ENCODE data around the gene RPL7L1. TPM values are rescaled to one million over a fixed set of nuclear protein-coding genes. Genes with fewer than 3 reads are reported as not detected.
"Not testable (repeated sequence)": the region's sequence is repeated elsewhere in the genome, so short reads cannot be mapped to it uniquely, and the experiment has no call there.

RPL7L1 gene
- total RNA-seq, 2 experiments from 2014 or later = 124 to 152 TPM

- peak overlapping the region; percentile 98 for H3K27ac Mint-ChIP-seq
- intact Hi-C loops (cut with DNase I, micrococcal nuclease) = loop anchor here in 1 of 2 experiments (5.0 kb wide), 1 partner anchor 329 kb away; the partner anchor contains the start of gene UBR2
- ChIA-PET POLR2A (interaction anchor here (0.6 to 2.8 kb wide), 5 partner anchors 12 to 291 kb away, joined by 3 to 19 read pairs (median 4); partner anchors contain the start of genes CNPY3, CUL9, RPL7L1 and TBCC), CTCF (interaction anchor here (0.6 to 2.1 kb wide), 9 partner anchors 9 to 259 kb away, joined by 3 to 10 read pairs (median 3); partner anchors contain the start of genes PPP2R5D and RPL7L1)
- peak overlapping the region; percentile 90 for H3K4me3 Mint-ChIP-seq
- no peaks in the 10 kb centered on the region for H3K27me3 Mint-ChIP-seq
- peaks cover 24% of the 10 kb centered on the region for H3K4me1 Mint-ChIP-seq
- H3K36me3 Mint-ChIP-seq (ENCODE audit: low read depth) = peaks cover 26% of the 10 kb centered on the region
- no peaks in the 10 kb centered on the region for H3K9me3 Mint-ChIP-seq (ENCODE audit: low read depth)
- DNase-seq (no peak), ATAC-seq (peak; percentile 1)
These were observed 11.8 kb downstream of the RPL7L1 start for GRCh38 chr6:42891199-42891722.

- ATAC-seq; H3K36me3 Mint-ChIP-seq (ENCODE audit: low read depth); H3K27ac Mint-ChIP-seq; H3K9me3 Mint-ChIP-seq (ENCODE audit: low read depth); H3K27me3 Mint-ChIP-seq; DNase-seq; POLR2A ChIA-PET; H3K4me3 Mint-ChIP-seq: not testable (repeated sequence)
- intact Hi-C loops (cut with DNase I, micrococcal nuclease) = loop anchor here in 1 of 2 experiments (5.0 kb wide), 1 partner anchor 332 kb away; the partner anchor contains the start of gene UBR2
- CTCF ChIA-PET = interaction anchor here (1.3 to 3.4 kb wide), 3 partner anchors 232 to 249 kb away, joined by 3 to 18 read pairs (median 6); no protein-coding TSS in a partner anchor
- peaks cover 12% of the 10 kb centered on the region for H3K4me1 Mint-ChIP-seq
These were observed 14.8 kb downstream of the RPL7L1 start for GRCh38 chr6:42894041-42894828.

- no peak for ATAC-seq
- H3K9me3 Mint-ChIP-seq (ENCODE audit: low read depth) = no peaks in the 10 kb centered on the region
- H3K27me3 Mint-ChIP-seq = no peaks in the 10 kb centered on the region
- CTCF ChIA-PET = interaction anchor here (0.7 to 3.4 kb wide), 7 partner anchors 33 to 636 kb away, joined by 3 to 18 read pairs (median 3); partner anchors contain the start of gene CNPY3
- no peaks in the 10 kb centered on the region for H3K36me3 Mint-ChIP-seq (ENCODE audit: low read depth)
- no peak overlapping the region for H3K27ac Mint-ChIP-seq
- no peak for DNase-seq
- peaks cover 4% of the 10 kb centered on the region for H3K4me1 Mint-ChIP-seq
- POLR2A ChIA-PET = no interaction called here
- intact Hi-C loops (cut with DNase I, micrococcal nuclease) = no loop called here
- H3K4me3 Mint-ChIP-seq = no peak overlapping the region
These were observed 16.8 kb downstream of the RPL7L1 start for GRCh38 chr6:42896178-42896719.

- DNase-seq = peak; percentile 82
- POLR2A ChIA-PET = no interaction called here
- Mint-ChIP-seq H3K36me3 (ENCODE audit: low read depth) (no peaks in the 10 kb centered on the region), H3K27me3 (no peaks in the 10 kb centered on the region), H3K27ac (no peak overlapping the region), H3K4me1 (peaks cover 9% of the 10 kb centered on the region), H3K9me3 (ENCODE audit: low read depth) (no peaks in the 10 kb centered on the region), H3K4me3 (no peak overlapping the region)
- intact Hi-C loops (cut with DNase I, micrococcal nuclease) = loop anchor here (1.0 to 2.0 kb wide), 5 partner anchors 9 to 238 kb away; partner anchors contain the start of gene RPL7L1 (in 1 of the 2)
- ATAC-seq = no peak
- CTCF ChIA-PET = interaction anchor here (0.6 to 2.2 kb wide), 10 partner anchors 9 to 587 kb away, joined by 3 to 8 read pairs (median 4); no protein-coding TSS in a partner anchor
These were observed 19.5 kb downstream of the RPL7L1 start for GRCh38 chr6:42898891-42899361.

GRCh38 chr6:42899871-42900270, 20.5 kb downstream of the RPL7L1 start:
- Mint-ChIP-seq H3K36me3 (ENCODE audit: low read depth) (no peaks in the 10 kb centered on the region), H3K4me3 (no peak overlapping the region), H3K9me3 (ENCODE audit: low read depth) (no peaks in the 10 kb centered on the region), H3K27ac (no peak overlapping the region), H3K4me1 (peaks cover 9% of the 10 kb centered on the region), H3K27me3 (no peaks in the 10 kb centered on the region)
- no peak for ATAC-seq
- ChIA-PET POLR2A (no interaction called here), CTCF (interaction anchor here (0.6 to 3.1 kb wide), 15 partner anchors 8 to 244 kb away, joined by 3 to 21 read pairs (median 3); partner anchors contain the start of genes KLHDC3 and MEA1)
- DNase-seq = no peak
- intact Hi-C loops (cut with DNase I, micrococcal nuclease) = loop anchor here (1.0 to 10.0 kb wide), 9 partner anchors 10 to 495 kb away; partner anchors contain the start of genes CUL7 (in 1 of the 2), RPL7L1 (in 1 of the 2) and RRP36 (in 1 of the 2)

- H3K27ac Mint-ChIP-seq = no peak overlapping the region
- H3K27me3 Mint-ChIP-seq = no peaks in the 10 kb centered on the region
- intact Hi-C loops (cut with DNase I, micrococcal nuclease) = loop anchor here (1.0 to 10.0 kb wide), 7 partner anchors 28 to 493 kb away; partner anchors contain the start of genes CNPY3 (in 1 of the 2), CUL7 (in 1 of the 2) and RRP36 (in 1 of the 2)
- H3K4me3 Mint-ChIP-seq = peak overlapping the region; percentile 7
- no peaks in the 10 kb centered on the region for H3K36me3 Mint-ChIP-seq (ENCODE audit: low read depth)
- ATAC-seq = peak; percentile 93
- no peaks in the 10 kb centered on the region for H3K9me3 Mint-ChIP-seq (ENCODE audit: low read depth)
- H3K4me1 Mint-ChIP-seq = peaks cover 9% of the 10 kb centered on the region
- ChIA-PET POLR2A (no interaction called here), CTCF (interaction anchor here (0.7 to 3.1 kb wide), 15 partner anchors 10 to 242 kb away, joined by 3 to 21 read pairs (median 4); partner anchors contain the start of genes CNPY3 and PTCRA)
- peak; percentile 77 for DNase-seq
These were observed 22.1 kb downstream of the RPL7L1 start for GRCh38 chr6:42901538-42901957.

- H3K4me1 Mint-ChIP-seq; H3K36me3 Mint-ChIP-seq (ENCODE audit: low read depth); ATAC-seq; H3K27me3 Mint-ChIP-seq; H3K9me3 Mint-ChIP-seq (ENCODE audit: low read depth); H3K4me3 Mint-ChIP-seq; H3K27ac Mint-ChIP-seq; POLR2A ChIA-PET; DNase-seq: not testable (repeated sequence)
- intact Hi-C loops (cut with DNase I, micrococcal nuclease) = loop anchor here (5.0 to 10.0 kb wide), 3 partner anchors 120 to 492 kb away; partner anchors contain the start of gene RRP36 (in 1 of the 2)
- CTCF ChIA-PET = interaction anchor here (0.5 to 3.1 kb wide), 6 partner anchors 9 to 679 kb away, joined by 3 to 21 read pairs (median 5); partner anchors contain the start of genes CNPY3 and PTCRA
These were observed 23.2 kb downstream of the RPL7L1 start for GRCh38 chr6:42902429-42903263.

GRCh38 chr6:42904467-42904866, 25.1 kb downstream of the RPL7L1 start:
- no peak for DNase-seq
- ChIA-PET CTCF (no interaction called here), POLR2A (no interaction called here)
- no peaks in the 10 kb centered on the region for H3K27me3 Mint-ChIP-seq
- no peaks in the 10 kb centered on the region for H3K36me3 Mint-ChIP-seq (ENCODE audit: low read depth)
- ATAC-seq = no peak
- no peak overlapping the region for H3K4me3 Mint-ChIP-seq
- intact Hi-C loops (cut with DNase I, micrococcal nuclease) = loop anchor here (5.0 to 10.0 kb wide), 3 partner anchors 118 to 490 kb away; partner anchors contain the start of gene RRP36 (in 1 of the 2)
- no peaks in the 10 kb centered on the region for H3K9me3 Mint-ChIP-seq (ENCODE audit: low read depth)
- H3K4me1 Mint-ChIP-seq = peaks cover 9% of the 10 kb centered on the region
- no peak overlapping the region for H3K27ac Mint-ChIP-seq

GRCh38 chr6:42907336-42907735, 27.9 kb downstream of the RPL7L1 start:
- Mint-ChIP-seq H3K4me1 (peaks cover 4% of the 10 kb centered on the region), H3K27ac (no peak overlapping the region), H3K27me3 (peaks cover 4% of the 10 kb centered on the region), H3K36me3 (ENCODE audit: low read depth) (no peaks in the 10 kb centered on the region), H3K9me3 (ENCODE audit: low read depth) (no peaks in the 10 kb centered on the region), H3K4me3 (no peak overlapping the region)
- DNase-seq (no peak), ATAC-seq (no peak)
- CTCF ChIA-PET = interaction anchor here (1.6 kb wide), 1 partner anchor 7 kb away, joined by 3 read pairs; no protein-coding TSS in a partner anchor
- intact Hi-C loops (cut with DNase I, micrococcal nuclease) = loop anchor here in 1 of 2 experiments (10.0 kb wide), 1 partner anchor 487 kb away; no protein-coding TSS in a partner anchor
- POLR2A ChIA-PET = no interaction called here

- Mint-ChIP-seq H3K27me3 (peaks cover 6% of the 10 kb centered on the region), H3K27ac (no peak overlapping the region), H3K4me3 (no peak overlapping the region), H3K36me3 (ENCODE audit: low read depth) (no peaks in the 10 kb centered on the region), H3K9me3 (ENCODE audit: low read depth) (no peaks in the 10 kb centered on the region), H3K4me1 (peaks cover 4% of the 10 kb centered on the region)
- CTCF ChIA-PET = interaction anchor here (0.5 to 0.6 kb wide), 2 partner anchors 54 to 233 kb away, joined by 3 read pairs; no protein-coding TSS in a partner anchor
- POLR2A ChIA-PET = interaction anchor here (0.6 to 0.7 kb wide), 2 partner anchors 150 to 263 kb away, joined by 4 read pairs; partner anchors contain the start of genes KLC4 and MRPL2
- ATAC-seq (no peak), DNase-seq (no peak)
- intact Hi-C loops (cut with DNase I, micrococcal nuclease) = loop anchor here in 1 of 2 experiments (10.0 kb wide), 1 partner anchor 485 kb away; no protein-coding TSS in a partner anchor
These were observed 30.4 kb downstream of the RPL7L1 start for GRCh38 chr6:42909835-42910234.
